Chondrocyte (in vitro differentiated cells): ENCODE results near the gene ALDH3A1. TPM values are rescaled to one million over a fixed set of nuclear protein-coding genes. Genes with fewer than 3 reads are reported as not detected.

Experiments used
- DNase-seq: peaks from one replicate; pipeline ENCODE4 v3.0.0; 2021; ENCODE audit warnings: mixed read lengths, low spot score
- H3K27ac Mint-ChIP-seq: one replicate; pipeline ENCODE4 v1.8.0; 2021; ENCODE audit warnings: mild to moderate bottlenecking, moderate library complexity, mixed read lengths; ENCODE audit not compliant: unreplicated experiment
- H3K27me3 Mint-ChIP-seq: 2 replicates; pipeline ENCODE4 v1.8.0; 2021; ENCODE audit warnings: low read depth, mixed read lengths
- H3K36me3 Mint-ChIP-seq: 2 replicates; pipeline ENCODE4 v1.8.0; 2021; ENCODE audit warnings: low read depth, mixed read lengths
- H3K4me1 Mint-ChIP-seq: 2 replicates; pipeline ENCODE4 v1.8.0; 2021; ENCODE audit warnings: low read depth, mild to moderate bottlenecking, mixed read lengths
- H3K4me3 Mint-ChIP-seq: one replicate; pipeline ENCODE4 v1.8.0; 2021; ENCODE audit warnings: mild to moderate bottlenecking, moderate library complexity, mixed read lengths; ENCODE audit not compliant: unreplicated experiment
- H3K9me3 Mint-ChIP-seq: 2 replicates; pipeline ENCODE4 v1.8.0; 2021; ENCODE audit warnings: low read depth, mixed read lengths
- total RNA-seq: library from RNA; stranded (reverse); gene quantifications from 3 replicates; pipeline ENCODE4 v1.2.1, GENCODE V29; 2021
- TF ChIP-seq, protein P1 (sequence below): fragments of 200-600 bp; sonication (generic); IDR thresholded peaks from 2 replicates; pipeline ENCODE4 v1.5.0; 2021; ENCODE audit warnings: antibody characterized with exemption, mild to moderate bottlenecking, moderate library complexity

Gene ALDH3A1
- total RNA-seq, 1 donor from 2014 or later = not detected

DNA sequence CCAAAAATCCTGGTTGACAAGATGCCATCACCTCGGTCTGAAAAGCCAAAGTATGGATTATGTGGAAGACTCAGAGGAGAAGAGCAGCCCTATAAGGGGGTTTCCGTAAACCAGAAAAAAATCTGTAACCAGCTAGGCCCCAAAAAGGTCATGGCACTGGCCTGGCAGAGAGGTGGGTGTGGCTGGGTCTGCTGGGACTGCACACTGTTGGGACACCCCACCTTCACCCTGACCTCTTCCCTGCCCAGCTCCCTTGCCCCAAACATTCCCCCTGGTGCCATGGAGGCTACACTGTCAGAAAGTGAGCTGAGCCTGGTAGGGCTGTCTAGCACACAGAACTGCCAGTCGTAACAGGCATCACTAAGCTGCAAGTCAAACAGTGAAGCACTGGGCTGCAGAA lies 38.3 kb downstream of the ALDH3A1 start:
- Mint-ChIP-seq H3K27me3 (no peaks in the 10 kb centered on the region), H3K4me1 (peaks cover under 1% of the 10 kb centered on the region), H3K4me3 (no peak overlapping the region), H3K9me3 (no peaks in the 10 kb centered on the region), H3K27ac (no peak overlapping the region), H3K36me3 (no peaks in the 10 kb centered on the region)
- TF ChIP-seq, protein P1, sequence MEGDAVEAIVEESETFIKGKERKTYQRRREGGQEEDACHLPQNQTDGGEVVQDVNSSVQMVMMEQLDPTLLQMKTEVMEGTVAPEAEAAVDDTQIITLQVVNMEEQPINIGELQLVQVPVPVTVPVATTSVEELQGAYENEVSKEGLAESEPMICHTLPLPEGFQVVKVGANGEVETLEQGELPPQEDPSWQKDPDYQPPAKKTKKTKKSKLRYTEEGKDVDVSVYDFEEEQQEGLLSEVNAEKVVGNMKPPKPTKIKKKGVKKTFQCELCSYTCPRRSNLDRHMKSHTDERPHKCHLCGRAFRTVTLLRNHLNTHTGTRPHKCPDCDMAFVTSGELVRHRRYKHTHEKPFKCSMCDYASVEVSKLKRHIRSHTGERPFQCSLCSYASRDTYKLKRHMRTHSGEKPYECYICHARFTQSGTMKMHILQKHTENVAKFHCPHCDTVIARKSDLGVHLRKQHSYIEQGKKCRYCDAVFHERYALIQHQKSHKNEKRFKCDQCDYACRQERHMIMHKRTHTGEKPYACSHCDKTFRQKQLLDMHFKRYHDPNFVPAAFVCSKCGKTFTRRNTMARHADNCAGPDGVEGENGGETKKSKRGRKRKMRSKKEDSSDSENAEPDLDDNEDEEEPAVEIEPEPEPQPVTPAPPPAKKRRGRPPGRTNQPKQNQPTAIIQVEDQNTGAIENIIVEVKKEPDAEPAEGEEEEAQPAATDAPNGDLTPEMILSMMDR = no peak
- DNase-seq = no peak

DNA sequence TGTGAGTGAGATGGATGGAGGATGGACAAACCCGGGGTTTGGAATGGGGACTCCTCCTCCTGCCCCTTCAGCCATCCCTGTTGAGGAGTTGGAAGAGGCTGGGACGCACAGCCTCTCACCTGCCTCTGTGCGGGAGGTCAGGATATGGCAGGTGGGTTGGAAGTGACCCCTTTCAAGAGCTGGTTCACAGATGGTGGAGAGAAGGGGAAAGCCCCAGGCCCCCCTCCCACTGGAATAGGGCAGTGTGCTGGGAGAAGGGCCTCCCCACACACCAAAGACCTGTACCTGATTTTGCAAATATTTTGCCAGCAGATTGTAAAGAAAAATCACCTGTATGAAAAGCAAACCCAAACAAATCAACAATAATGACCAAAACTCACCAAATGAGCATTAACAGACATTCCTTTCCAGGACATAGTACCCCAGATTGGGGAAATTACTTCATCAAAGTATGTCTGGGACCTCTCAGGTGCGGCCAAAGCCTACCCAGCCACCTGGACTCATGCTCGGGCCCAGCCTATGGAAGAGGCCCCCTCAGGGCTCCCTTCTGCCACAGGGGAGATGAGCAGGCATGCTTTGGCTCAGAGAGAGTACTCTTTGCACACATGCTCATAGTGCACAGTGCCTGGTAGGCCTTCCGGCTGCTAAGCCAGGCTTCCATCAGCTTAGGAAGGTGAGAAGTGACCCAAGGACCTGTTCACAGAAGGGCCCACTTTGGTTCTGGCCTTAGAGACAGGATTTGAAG lies 39.5 kb downstream of the ALDH3A1 start:
- no peaks in the 10 kb centered on the region for H3K27me3 Mint-ChIP-seq
- no peak overlapping the region for H3K4me3 Mint-ChIP-seq
- DNase-seq = no peak
- H3K9me3 Mint-ChIP-seq = no peaks in the 10 kb centered on the region
- H3K27ac Mint-ChIP-seq = no peak overlapping the region
- no peaks in the 10 kb centered on the region for H3K36me3 Mint-ChIP-seq
- TF ChIP-seq, protein P1 = no peak
- H3K4me1 Mint-ChIP-seq = peaks cover 9% of the 10 kb centered on the region

DNA sequence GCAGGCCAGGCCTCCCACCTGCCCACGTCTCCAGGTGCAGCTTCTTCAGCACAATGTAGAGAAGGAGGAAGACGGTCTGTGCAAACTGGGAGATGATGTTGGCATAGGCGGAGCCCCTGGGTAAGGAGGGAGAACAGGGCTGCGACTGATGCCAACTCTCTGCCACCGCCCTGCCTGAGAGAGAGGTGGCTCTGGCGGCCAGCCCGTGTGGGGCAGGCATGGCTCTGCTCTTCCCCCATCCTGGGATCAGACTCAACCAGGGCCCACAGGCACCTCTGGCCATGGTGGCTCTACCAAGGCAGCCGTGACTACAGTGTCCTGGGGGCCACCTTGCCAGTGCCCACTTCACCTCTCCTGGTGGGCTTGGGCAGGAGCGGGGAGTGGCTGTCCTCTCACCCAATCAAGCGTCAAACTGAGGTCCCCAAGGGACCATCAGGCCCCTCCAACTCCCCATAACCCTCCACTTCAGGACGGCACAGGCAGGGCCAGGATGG lies 40.3 kb downstream of the ALDH3A1 start:
- H3K9me3 Mint-ChIP-seq = no peaks in the 10 kb centered on the region
- TF ChIP-seq, protein P1 = no peak
- no peak overlapping the region for H3K27ac Mint-ChIP-seq
- H3K36me3 Mint-ChIP-seq = no peaks in the 10 kb centered on the region
- H3K4me1 Mint-ChIP-seq = peaks cover 11% of the 10 kb centered on the region
- no peak for DNase-seq
- H3K27me3 Mint-ChIP-seq = no peaks in the 10 kb centered on the region
- no peak overlapping the region for H3K4me3 Mint-ChIP-seq

DNA sequence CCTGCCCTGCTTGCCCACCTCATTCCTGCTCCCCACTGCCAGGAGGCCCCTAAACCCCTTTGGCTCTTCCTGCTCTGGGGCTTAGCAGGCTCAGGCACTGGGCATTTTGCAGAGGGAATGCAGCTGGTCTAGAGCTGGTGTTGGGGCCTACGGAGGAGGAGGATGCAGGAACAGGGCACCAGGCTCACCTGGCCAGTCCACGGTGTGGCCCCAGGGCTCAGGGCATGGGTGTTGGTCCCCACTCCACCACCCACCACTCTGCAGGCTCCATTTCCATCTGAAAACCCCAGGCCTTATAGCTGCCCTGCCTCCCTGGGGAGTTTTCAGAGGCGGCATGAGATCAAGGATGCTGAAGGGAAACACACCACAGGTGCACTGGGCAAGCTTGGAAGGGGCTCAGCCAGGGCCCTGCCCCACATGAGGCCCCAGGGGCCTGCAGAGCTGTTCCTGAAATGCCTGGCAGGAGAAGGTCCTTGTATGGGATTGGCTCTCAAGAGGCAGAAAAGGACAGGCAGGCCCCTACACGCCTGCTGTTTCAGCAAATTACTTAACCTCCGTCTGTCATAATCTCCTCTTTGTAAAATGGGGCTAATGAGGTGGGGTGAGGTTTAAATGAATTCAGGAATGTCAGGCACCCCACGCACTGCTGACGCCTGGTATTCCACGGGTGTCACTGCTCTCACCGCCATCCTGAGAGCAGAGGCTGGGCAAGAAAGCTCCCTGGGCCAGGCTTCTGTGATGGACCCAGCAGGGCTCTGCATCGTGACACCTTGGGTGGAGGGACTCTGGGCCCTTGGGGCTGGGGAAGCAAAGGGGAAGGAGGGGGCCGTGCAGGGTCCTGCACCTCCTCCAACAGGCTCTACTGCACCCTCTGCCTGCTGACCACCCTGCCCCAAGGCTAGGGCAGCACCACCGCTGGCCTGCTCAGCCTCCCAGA lies 41.0 kb downstream of the ALDH3A1 start:
- Mint-ChIP-seq H3K4me1 (peaks cover 11% of the 10 kb centered on the region), H3K36me3 (no peaks in the 10 kb centered on the region), H3K27ac (no peak overlapping the region), H3K27me3 (no peaks in the 10 kb centered on the region), H3K4me3 (no peak overlapping the region), H3K9me3 (no peaks in the 10 kb centered on the region)
- TF ChIP-seq, protein P1 = no peak
- DNase-seq = no peak
